Smooth muscle cell of the umbilical artery (primary cell): ENCODE results near the gene LOXHD1. TPM values are rescaled to one million over a fixed set of nuclear protein-coding genes. Genes with fewer than 3 reads are reported as not detected.

Experiments used
- total RNA-seq: library from RNA; depleted of rRNA; stranded (reverse); fragments of >200 nt; gene quantifications from 2 replicates; pipeline ENCODE4 v1.2.3, GENCODE V29; 2014

The LOXHD1 gene, protein sequence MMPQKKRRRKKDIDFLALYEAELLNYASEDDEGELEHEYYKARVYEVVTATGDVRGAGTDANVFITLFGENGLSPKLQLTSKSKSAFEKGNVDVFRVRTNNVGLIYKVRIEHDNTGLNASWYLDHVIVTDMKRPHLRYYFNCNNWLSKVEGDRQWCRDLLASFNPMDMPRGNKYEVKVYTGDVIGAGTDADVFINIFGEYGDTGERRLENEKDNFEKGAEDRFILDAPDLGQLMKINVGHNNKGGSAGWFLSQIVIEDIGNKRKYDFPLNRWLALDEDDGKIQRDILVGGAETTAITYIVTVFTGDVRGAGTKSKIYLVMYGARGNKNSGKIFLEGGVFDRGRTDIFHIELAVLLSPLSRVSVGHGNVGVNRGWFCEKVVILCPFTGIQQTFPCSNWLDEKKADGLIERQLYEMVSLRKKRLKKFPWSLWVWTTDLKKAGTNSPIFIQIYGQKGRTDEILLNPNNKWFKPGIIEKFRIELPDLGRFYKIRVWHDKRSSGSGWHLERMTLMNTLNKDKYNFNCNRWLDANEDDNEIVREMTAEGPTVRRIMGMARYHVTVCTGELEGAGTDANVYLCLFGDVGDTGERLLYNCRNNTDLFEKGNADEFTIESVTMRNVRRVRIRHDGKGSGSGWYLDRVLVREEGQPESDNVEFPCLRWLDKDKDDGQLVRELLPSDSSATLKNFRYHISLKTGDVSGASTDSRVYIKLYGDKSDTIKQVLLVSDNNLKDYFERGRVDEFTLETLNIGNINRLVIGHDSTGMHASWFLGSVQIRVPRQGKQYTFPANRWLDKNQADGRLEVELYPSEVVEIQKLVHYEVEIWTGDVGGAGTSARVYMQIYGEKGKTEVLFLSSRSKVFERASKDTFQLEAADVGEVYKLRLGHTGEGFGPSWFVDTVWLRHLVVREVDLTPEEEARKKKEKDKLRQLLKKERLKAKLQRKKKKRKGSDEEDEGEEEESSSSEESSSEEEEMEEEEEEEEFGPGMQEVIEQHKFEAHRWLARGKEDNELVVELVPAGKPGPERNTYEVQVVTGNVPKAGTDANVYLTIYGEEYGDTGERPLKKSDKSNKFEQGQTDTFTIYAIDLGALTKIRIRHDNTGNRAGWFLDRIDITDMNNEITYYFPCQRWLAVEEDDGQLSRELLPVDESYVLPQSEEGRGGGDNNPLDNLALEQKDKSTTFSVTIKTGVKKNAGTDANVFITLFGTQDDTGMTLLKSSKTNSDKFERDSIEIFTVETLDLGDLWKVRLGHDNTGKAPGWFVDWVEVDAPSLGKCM (N-terminal part only)
- not detected in 2 replicates for total RNA-seq

DNA sequence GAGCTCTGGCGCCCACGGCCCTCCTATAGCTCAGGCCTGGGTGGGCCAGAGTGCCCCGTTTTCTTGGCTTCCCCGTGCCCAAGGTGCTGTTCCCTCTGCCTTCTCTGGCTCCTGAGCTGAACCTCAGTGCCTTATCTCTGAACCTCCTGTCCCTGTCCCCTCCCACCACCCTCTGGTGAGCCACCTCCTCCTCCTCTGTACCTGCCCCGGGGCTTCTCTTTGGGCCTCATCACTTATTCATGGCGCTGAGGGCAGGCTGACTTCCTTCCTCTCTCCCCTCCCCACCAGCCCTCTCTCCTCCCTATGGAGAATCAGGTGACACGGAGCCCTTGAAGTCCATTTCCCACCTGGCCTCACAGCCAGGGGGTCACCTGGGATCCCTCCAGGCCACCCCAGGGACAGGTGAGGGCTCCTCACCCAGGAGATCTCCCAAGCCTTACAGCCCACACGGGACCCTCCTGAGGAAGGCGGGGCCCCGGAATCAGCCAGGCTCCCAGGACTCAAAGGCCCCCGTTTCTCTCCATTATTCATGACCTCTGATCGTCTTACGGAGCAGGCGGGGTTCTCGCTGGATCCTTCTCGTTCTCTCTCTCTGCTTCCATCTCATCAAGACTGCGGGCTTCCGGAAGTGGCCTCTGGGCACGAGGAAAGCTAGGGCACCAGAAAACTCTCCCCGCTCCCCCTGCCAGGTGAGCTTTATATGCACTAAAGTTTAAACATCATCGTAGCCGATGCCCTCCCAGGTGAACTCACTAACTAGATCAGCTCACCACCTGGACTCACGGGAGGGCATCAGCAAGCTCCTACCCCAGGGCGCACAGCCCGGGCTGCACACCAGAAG, at the start of gene LOXHD1:
Gene LOXHD1 (minus strand): TSS at position 106 of the 841 bp plus-strand sequence. CDS start 187 bp downstream, outside the sequence.

Other genes starting within 250 kb of the LOXHD1 start
- gene ST8SIA5, start 99.8 kb upstream of the LOXHD1 start, total RNA-seq: not detected in 2 replicates